ENCODE results near the gene PLEKHO2. TPM values are rescaled to one million over a fixed set of nuclear protein-coding genes. Genes with fewer than 3 reads are reported as not detected.

PLEKHO2 gene
- total RNA-seq, 1 donor from 2014 or later: 4.2 TPM

- TF ChIP-seq, protein P1, sequence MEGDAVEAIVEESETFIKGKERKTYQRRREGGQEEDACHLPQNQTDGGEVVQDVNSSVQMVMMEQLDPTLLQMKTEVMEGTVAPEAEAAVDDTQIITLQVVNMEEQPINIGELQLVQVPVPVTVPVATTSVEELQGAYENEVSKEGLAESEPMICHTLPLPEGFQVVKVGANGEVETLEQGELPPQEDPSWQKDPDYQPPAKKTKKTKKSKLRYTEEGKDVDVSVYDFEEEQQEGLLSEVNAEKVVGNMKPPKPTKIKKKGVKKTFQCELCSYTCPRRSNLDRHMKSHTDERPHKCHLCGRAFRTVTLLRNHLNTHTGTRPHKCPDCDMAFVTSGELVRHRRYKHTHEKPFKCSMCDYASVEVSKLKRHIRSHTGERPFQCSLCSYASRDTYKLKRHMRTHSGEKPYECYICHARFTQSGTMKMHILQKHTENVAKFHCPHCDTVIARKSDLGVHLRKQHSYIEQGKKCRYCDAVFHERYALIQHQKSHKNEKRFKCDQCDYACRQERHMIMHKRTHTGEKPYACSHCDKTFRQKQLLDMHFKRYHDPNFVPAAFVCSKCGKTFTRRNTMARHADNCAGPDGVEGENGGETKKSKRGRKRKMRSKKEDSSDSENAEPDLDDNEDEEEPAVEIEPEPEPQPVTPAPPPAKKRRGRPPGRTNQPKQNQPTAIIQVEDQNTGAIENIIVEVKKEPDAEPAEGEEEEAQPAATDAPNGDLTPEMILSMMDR (IDR thresholded peaks at IDR 0.05; ENCODE audit: insufficient read depth, low read length, severe bottlenecking): no peak
- Histone ChIP-seq H3K4me3 (ENCODE audit: low read depth, low read length) (no peak overlapping the region), H3K36me3 (ENCODE audit: control insufficient read depth, insufficient read depth, low read length) (no peaks in the 10 kb centered on the region), H3K27me3 (ENCODE audit: control insufficient read depth, insufficient read depth, low read length) (no peaks in the 10 kb centered on the region)
- DNase-seq (ENCODE audit: low read depth): peak; percentile 87
- no peak for FAIRE-seq
Measured at GRCh38 chr15:64883100-64883581, 41.4 kb downstream of the PLEKHO2 start.

- Histone ChIP-seq H3K36me3 (ENCODE audit: control insufficient read depth, insufficient read depth, low read length) (no peaks in the 10 kb centered on the region), H3K27me3 (ENCODE audit: control insufficient read depth, insufficient read depth, low read length) (no peaks in the 10 kb centered on the region), H3K4me3 (ENCODE audit: low read depth, low read length) (no peak overlapping the region)
- TF ChIP-seq, protein P1 (IDR thresholded peaks at IDR 0.05; ENCODE audit: insufficient read depth, low read length, severe bottlenecking): no peak
- peak; percentile 89 for DNase-seq (ENCODE audit: low read depth)
- no peak for FAIRE-seq
Measured at GRCh38 chr15:64883997-64884511, 42.3 kb downstream of the PLEKHO2 start.

GRCh38 chr15:64884679-64885078 is 43.0 kb downstream of the PLEKHO2 start:
- no peak for FAIRE-seq

GRCh38 chr15:64888336-64888735 is 46.6 kb downstream of the PLEKHO2 start:
- H3K4me3 ChIP-seq (ENCODE audit: low read depth, low read length): no peak overlapping the region
- DNase-seq (ENCODE audit: low read depth): no peak
- no peak for FAIRE-seq
- TF ChIP-seq, protein P1 (IDR thresholded peaks at IDR 0.05; ENCODE audit: insufficient read depth, low read length, severe bottlenecking): no peak
- H3K36me3 ChIP-seq (ENCODE audit: control insufficient read depth, insufficient read depth, low read length): no peaks in the 10 kb centered on the region
- no peaks in the 10 kb centered on the region for H3K27me3 ChIP-seq (ENCODE audit: control insufficient read depth, insufficient read depth, low read length)

More at GRCh38 chr15:64884679-64885078, 43.0 kb downstream of the PLEKHO2 start:
- no peak for DNase-seq (ENCODE audit: low read depth)
- no peaks in the 10 kb centered on the region for H3K27me3 ChIP-seq (ENCODE audit: control insufficient read depth, insufficient read depth, low read length)
- no peak overlapping the region for H3K4me3 ChIP-seq (ENCODE audit: low read depth, low read length)
- TF ChIP-seq, protein P1 (IDR thresholded peaks at IDR 0.05; ENCODE audit: insufficient read depth, low read length, severe bottlenecking): no peak
- H3K36me3 ChIP-seq (ENCODE audit: control insufficient read depth, insufficient read depth, low read length): no peaks in the 10 kb centered on the region

DNA sequence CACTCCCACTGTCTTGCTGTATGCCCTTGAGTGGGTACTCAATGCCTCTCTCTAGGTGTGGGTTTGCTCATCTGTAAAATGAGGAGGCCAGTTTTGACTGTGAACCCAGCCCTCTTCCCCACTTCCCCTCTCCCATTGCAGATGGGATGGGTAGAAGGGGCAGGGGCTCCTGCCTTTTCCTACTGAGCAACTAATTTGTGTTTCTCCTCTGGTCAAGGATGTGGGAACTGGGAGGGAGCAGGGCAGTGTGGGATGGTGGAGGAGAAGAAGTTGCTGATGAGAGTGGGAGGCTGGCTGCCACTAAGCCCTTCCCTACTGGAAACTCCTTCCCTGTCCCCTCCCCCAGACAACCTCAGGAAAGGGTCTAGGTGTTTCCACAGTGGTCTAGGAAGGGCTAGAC is 49.8 kb downstream of the PLEKHO2 start:
- DNase-seq (ENCODE audit: low read depth) (no peak), FAIRE-seq (no peak)
- TF ChIP-seq, protein P1 (IDR thresholded peaks at IDR 0.05; ENCODE audit: insufficient read depth, low read length, severe bottlenecking): no peak
- no peaks in the 10 kb centered on the region for H3K27me3 ChIP-seq (ENCODE audit: control insufficient read depth, insufficient read depth, low read length)
- no peak overlapping the region for H3K4me3 ChIP-seq (ENCODE audit: low read depth, low read length)
- no peaks in the 10 kb centered on the region for H3K36me3 ChIP-seq (ENCODE audit: control insufficient read depth, insufficient read depth, low read length)

DNA sequence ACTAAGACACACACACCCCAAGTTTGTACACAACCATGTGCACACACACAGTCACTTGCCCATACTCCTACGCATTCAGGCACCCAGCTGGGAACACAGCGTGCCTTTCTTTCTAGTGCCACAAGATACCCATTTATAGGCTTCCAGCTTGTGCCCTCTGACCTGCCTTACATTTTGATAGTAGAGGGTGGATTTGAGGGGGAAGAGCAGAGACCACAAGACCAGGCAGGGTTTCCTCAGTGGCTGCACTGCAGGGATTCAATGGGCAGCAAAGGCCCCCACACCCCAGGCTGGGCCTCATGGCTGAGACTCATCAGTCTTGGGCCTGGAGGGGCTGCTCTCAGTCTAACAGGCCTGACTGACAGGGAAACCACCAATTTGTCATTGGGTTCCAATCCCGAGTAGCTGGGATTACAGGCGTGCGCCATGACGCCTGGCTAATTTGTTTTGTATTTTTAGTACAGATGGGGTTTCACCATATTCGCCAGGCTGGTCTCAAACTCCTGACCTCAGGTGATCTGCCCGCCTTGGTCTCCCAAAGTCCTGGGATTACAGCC is 51.2 kb downstream of the PLEKHO2 start:
- no peaks in the 10 kb centered on the region for H3K27me3 ChIP-seq (ENCODE audit: control insufficient read depth, insufficient read depth, low read length)
- no peak overlapping the region for H3K4me3 ChIP-seq (ENCODE audit: low read depth, low read length)
- DNase-seq (ENCODE audit: low read depth): no peak
- FAIRE-seq: no peak
- TF ChIP-seq, protein P1 (IDR thresholded peaks at IDR 0.05; ENCODE audit: insufficient read depth, low read length, severe bottlenecking): no peak
- no peaks in the 10 kb centered on the region for H3K36me3 ChIP-seq (ENCODE audit: control insufficient read depth, insufficient read depth, low read length)

All from bronchial epithelial cell (primary cell).